H9 (cell line): ENCODE data around the gene UBE3C. TPM values are rescaled to one million over a fixed set of nuclear protein-coding genes. Genes with fewer than 3 reads are reported as not detected.
A peak's percentile ranks its signal among the peaks of the same experiment; 100 is the strongest.

ENCODE experiments used
- DNase-seq: peaks from one replicate; pipeline ENCODE4 v3.0.0-alpha.2; 2017
- H2AFZ ChIP-seq: one replicate; pipeline ENCODE4 v1.6.1; 2013; ENCODE audit warnings: mild to moderate bottlenecking, low read length, control low read depth, moderate library complexity
- H2AK5ac ChIP-seq: 2 replicates; pipeline ENCODE4 v1.6.1; 2013; ENCODE audit warnings: low read length, control low read depth, mixed read lengths; ENCODE audit not compliant: insufficient read length
- H2BK120ac ChIP-seq: one replicate; pipeline ENCODE4 v1.6.1; 2013; ENCODE audit warnings: low read depth, mild to moderate bottlenecking, low read length, control low read depth, inconsistent platforms; ENCODE audit not compliant: poor library complexity, severe bottlenecking
- H2BK12ac ChIP-seq: 2 replicates; pipeline ENCODE4 v1.6.1; 2013; ENCODE audit warnings: low read length, control low read depth, mixed read lengths, low read depth; ENCODE audit not compliant: insufficient read length
- H2BK15ac ChIP-seq: 2 replicates; pipeline ENCODE4 v1.6.1; 2013; ENCODE audit warnings: low read depth, low read length, control low read depth
- H2BK20ac ChIP-seq: one replicate; pipeline ENCODE4 v1.6.1; 2013; ENCODE audit warnings: low read depth, mild to moderate bottlenecking, low read length, control low read depth, inconsistent platforms; ENCODE audit not compliant: poor library complexity, severe bottlenecking
- H2BK5ac ChIP-seq: 2 replicates; pipeline ENCODE4 v1.6.1; 2013; ENCODE audit warnings: low read length, control low read depth, mixed read lengths; ENCODE audit not compliant: insufficient read length
- H3K14ac ChIP-seq: 2 replicates; pipeline ENCODE4 v1.6.1; 2013; ENCODE audit warnings: low read length, control low read depth; ENCODE audit not compliant: insufficient read depth
- H3K18ac ChIP-seq: 2 replicates; pipeline ENCODE4 v1.6.1; 2013; ENCODE audit warnings: low read depth, mild to moderate bottlenecking, mixed read lengths, low read length, control low read depth; ENCODE audit not compliant: insufficient read length
- H3K23ac ChIP-seq: 2 replicates; pipeline ENCODE4 v1.6.1; 2013; ENCODE audit warnings: low read length, control low read depth, mixed read lengths, low read depth; ENCODE audit not compliant: insufficient read length
- H3K23me2 ChIP-seq: 2 replicates; pipeline ENCODE4 v1.6.1; 2013; ENCODE audit warnings: low read depth, mild to moderate bottlenecking, mixed read lengths, low read length, control low read depth; ENCODE audit not compliant: insufficient read length, poor library complexity, severe bottlenecking
- H3K27ac ChIP-seq: 2 replicates; pipeline ENCODE4 v1.5.1; 2013; ENCODE audit warnings: low read length, control low read depth, mixed read lengths, low read depth; ENCODE audit not compliant: insufficient read length
- H3K27me3 ChIP-seq: 2 replicates; pipeline ENCODE4 v1.6.1; 2013; ENCODE audit warnings: low read length, control low read depth, inconsistent platforms; ENCODE audit not compliant: insufficient read depth
- H3K4ac ChIP-seq: 2 replicates; pipeline ENCODE4 v1.6.1; 2013; ENCODE audit warnings: low read depth, mild to moderate bottlenecking, control low read depth, inconsistent platforms, low read length, moderate library complexity
- H3K4me1 ChIP-seq: 2 replicates; pipeline ENCODE4 v1.6.1; 2013; ENCODE audit warnings: low read length, control low read depth, inconsistent platforms; ENCODE audit not compliant: insufficient read depth
- H3K4me2 ChIP-seq: 2 replicates; pipeline ENCODE4 v1.6.1; 2013; ENCODE audit warnings: low read length, control low read depth, mixed read lengths; ENCODE audit not compliant: insufficient read length, insufficient read depth
- H3K56ac ChIP-seq: 2 replicates; pipeline ENCODE4 v1.6.1; 2013; ENCODE audit warnings: low read depth, mild to moderate bottlenecking, mixed read lengths, low read length, control low read depth; ENCODE audit not compliant: insufficient read length
- H3K79me1 ChIP-seq: 2 replicates; pipeline ENCODE4 v1.6.1; 2013; ENCODE audit warnings: low read depth, mild to moderate bottlenecking, moderate library complexity, low read length, control low read depth, inconsistent platforms; ENCODE audit not compliant: insufficient read depth, poor library complexity, severe bottlenecking
- H3K79me2 ChIP-seq: 2 replicates; pipeline ENCODE4 v1.6.1; 2013; ENCODE audit warnings: low read length, control low read depth, inconsistent platforms; ENCODE audit not compliant: insufficient read depth
- H3K9ac ChIP-seq: 2 replicates; pipeline ENCODE4 v1.6.1; 2013; ENCODE audit warnings: low read length, control low read depth, mixed read lengths; ENCODE audit not compliant: insufficient read length; ENCODE audit errors: extremely low read depth
- H3K9me3 ChIP-seq: one replicate; pipeline ENCODE4 v1.6.1; 2013; ENCODE audit warnings: low read depth, low read length, inconsistent platforms; ENCODE audit not compliant: control insufficient read depth
- H3T11ph ChIP-seq: one replicate; pipeline ENCODE4 v1.6.1; 2013; ENCODE audit warnings: mild to moderate bottlenecking, low read length, control low read depth, inconsistent platforms
- H4K20me1 ChIP-seq: one replicate; pipeline ENCODE4 v1.6.1; 2013; ENCODE audit not compliant: control insufficient read depth, insufficient read length, insufficient read depth
- H4K5ac ChIP-seq: 2 replicates; pipeline ENCODE4 v1.6.1; 2013; ENCODE audit warnings: low read depth, mild to moderate bottlenecking, mixed read lengths, low read length, control low read depth; ENCODE audit not compliant: insufficient read length
- H4K8ac ChIP-seq: replicated peaks from 2 replicates; pipeline ENCODE4 v1.6.1; 2013; ENCODE audit warnings: low read length, control low read depth, mixed read lengths, low read depth; ENCODE audit not compliant: insufficient read length
- H4K91ac ChIP-seq: 2 replicates; pipeline ENCODE4 v1.6.1; 2013; ENCODE audit warnings: low read depth, mild to moderate bottlenecking, moderate library complexity, mixed read lengths, low read length, control low read depth; ENCODE audit not compliant: insufficient read length
- H3K27ac Mint-ChIP-seq, 3 experiments: 2 replicates in 2 of 3; 3 replicates in 1 of 3; pipeline ENCODE4 v1.8.0; 2020 to 2021; ENCODE audit warnings: mixed read lengths in 3 of 3, mild to moderate bottlenecking in 1 of 3, moderate library complexity in 1 of 3
- H3K27me3 Mint-ChIP-seq: 2 replicates; pipeline ENCODE4 v1.8.0; 2021; ENCODE audit warnings: low read depth, mild to moderate bottlenecking, moderate library complexity, mixed read lengths
- H3K36me3 Mint-ChIP-seq, 3 experiments: 2 replicates in 2 of 3; 3 replicates in 1 of 3; pipeline ENCODE4 v1.8.0; 2020 to 2021; ENCODE audit warnings: low read depth in 3 of 3, mixed read lengths in 3 of 3; ENCODE audit not compliant: insufficient read depth in 1 of 3
- H3K4me1 Mint-ChIP-seq, 2 experiments: 2 replicates each; pipeline ENCODE4 v1.8.0; 2020; ENCODE audit warnings: mixed read lengths in 2 of 2
- H3K4me3 Mint-ChIP-seq, 2 experiments: 2 replicates in 1 of 2; 3 replicates in 1 of 2; pipeline ENCODE4 v1.8.0; 2020 to 2021; ENCODE audit warnings: mild to moderate bottlenecking in 2 of 2, mixed read lengths in 2 of 2, moderate library complexity in 1 of 2
- H3K9me3 Mint-ChIP-seq, 2 experiments: 2 replicates in 1 of 2; 3 replicates in 1 of 2; pipeline ENCODE4 v1.8.0; 2020; ENCODE audit warnings: mild to moderate bottlenecking in 2 of 2, mixed read lengths in 2 of 2, moderate library complexity in 1 of 2
- CTCF ChIP-seq: fragments of 200-600 bp; sonication (generic); conservative IDR thresholded peaks from 3 replicates; pipeline ENCODE4 v1.8.0; 2021; ENCODE audit warnings: antibody characterized with exemption, mild to moderate bottlenecking
- WGBS: extraction: QIAGEN DNeasy Blood & Tissue Kit; methylation state at CpG from one replicate; pipeline ENCODE4 v1.1.7; 2013; ENCODE audit warnings: missing lambda C conversion rate, low lambda C conversion rate, mixed read lengths; ENCODE audit not compliant: insufficient read length; ENCODE audit errors: extremely low coverage; 5-methylcytosine and 5-hydroxymethylcytosine counted together
- total RNA-seq: library from RNA; stranded (reverse); gene quantifications from 2 replicates; pipeline ENCODE4 v1.2.1, GENCODE V29; 2021

UBE3C gene
- total RNA-seq, 1 experiment from 2014 or later = 63.3 TPM

- no CpG with 5 or more reads among the region's 10 CpGs for WGBS
- no peak for TF ChIP-seq CTCF
- peak overlapping the region in 1 of 3 experiments; percentile 14; a peak in 1 of 7 replicates for H3K27ac Mint-ChIP-seq
Measured at GRCh38 chr7:157140511-157140905, 1.8 kb downstream of the UBE3C start.

More at GRCh38 chr7:157140511-157140905, 1.8 kb downstream of the UBE3C start:
- Histone ChIP-seq H4K5ac (no peak overlapping the region), H3T11ph (no peak overlapping the region), H2BK5ac (no peak overlapping the region), H2AFZ (no peak overlapping the region), H3K23me2 (peaks cover 14% of the 10 kb centered on the region), H3K79me1 (peaks cover 8% of the 10 kb centered on the region), H3K14ac (no peak overlapping the region), H4K20me1 (no peaks in the 10 kb centered on the region), H3K18ac (no peak overlapping the region), H3K9me3 (no peaks in the 10 kb centered on the region), H2BK12ac (no peak overlapping the region), H3K4ac (no peak overlapping the region), H4K91ac (no peak overlapping the region), H3K27ac (no peak overlapping the region), H3K9ac (peak overlapping the region; percentile 82), H3K79me2 (peaks cover 58% of the 10 kb centered on the region), H3K27me3 (no peaks in the 10 kb centered on the region), H2BK20ac (no peak overlapping the region), H2AK5ac (no peak overlapping the region), H3K23ac (no peak overlapping the region), H2BK15ac (no peak overlapping the region), H3K4me1 (peaks cover 8% of the 10 kb centered on the region; the same call in 1 of the 2 replicates), H3K56ac (no peak overlapping the region), H3K4me2 (peak overlapping the region; percentile 100), H2BK120ac (no peak overlapping the region), H4K8ac (no peak overlapping the region)
- H3K9me3 Mint-ChIP-seq = no peaks in the 10 kb centered on the region
- no peak for DNase-seq
- peaks cover 13 to 40% (median 37%) of the 10 kb centered on the region in 3 experiments; a peak in 6 of 7 replicates for H3K36me3 Mint-ChIP-seq
- H3K4me3 Mint-ChIP-seq = peak overlapping the region; percentile 83 to 89
- H3K4me1 Mint-ChIP-seq = peaks cover 30 to 37% of the 10 kb centered on the region in 2 experiments
- H3K27me3 Mint-ChIP-seq = no peaks in the 10 kb centered on the region
